ENCODE results near the gene EPB41L4A.
A peak's percentile ranks its signal among the peaks of the same experiment; 100 is the strongest.

Gene EPB41L4A

GRCh38 chr5:112159435-112159834 lies 259.6 kb downstream of the EPB41L4A start:
- DNase-seq (ENCODE audit: low read depth), result no peak
- TF ChIP-seq CTCF (IDR thresholded peaks at IDR 0.05; ENCODE audit: low read depth, low read length, missing control alignments), result no peak
- no peak overlapping the region for H3K4me3 ChIP-seq (ENCODE audit: low read depth, low read length)

GRCh38 chr5:112156211-112156610 lies 262.9 kb downstream of the EPB41L4A start:
- no peak for DNase-seq (ENCODE audit: low read depth)
- no peak overlapping the region for H3K4me3 ChIP-seq (ENCODE audit: low read depth, low read length)
- no peak for TF ChIP-seq CTCF (IDR thresholded peaks at IDR 0.05; ENCODE audit: low read depth, low read length, missing control alignments)

- H3K4me3 ChIP-seq (ENCODE audit: low read depth, low read length), result no peak overlapping the region
- TF ChIP-seq CTCF (IDR thresholded peaks at IDR 0.05; ENCODE audit: low read depth, low read length, missing control alignments), result no peak
- DNase-seq (ENCODE audit: low read depth), result no peak
Observed at GRCh38 chr5:112154940-112155686, 264.0 kb downstream of the EPB41L4A start.

- DNase-seq (ENCODE audit: low read depth), result no peak
- no peak overlapping the region for H3K4me3 ChIP-seq (ENCODE audit: low read depth, low read length)
- TF ChIP-seq CTCF (IDR thresholded peaks at IDR 0.05; ENCODE audit: low read depth, low read length, missing control alignments), result no peak
Observed at GRCh38 chr5:112149727-112150126, 269.4 kb downstream of the EPB41L4A start.

- peak; percentile 44 for DNase-seq (ENCODE audit: low read depth)
- no peak overlapping the region for H3K4me3 ChIP-seq (ENCODE audit: low read depth, low read length)
- TF ChIP-seq CTCF (IDR thresholded peaks at IDR 0.05; ENCODE audit: low read depth, low read length, missing control alignments), result peak; percentile 57
Observed at GRCh38 chr5:112146323-112147226, 272.5 kb downstream of the EPB41L4A start.

GRCh38 chr5:112143690-112144089 lies 275.4 kb downstream of the EPB41L4A start:
- DNase-seq (ENCODE audit: low read depth), result no peak
- H3K4me3 ChIP-seq (ENCODE audit: low read depth, low read length), result no peak overlapping the region
- TF ChIP-seq CTCF (IDR thresholded peaks at IDR 0.05; ENCODE audit: low read depth, low read length, missing control alignments), result no peak
